Ascending aorta (tissue), 2 donors: ENCODE results near the gene MALL. TPM values are rescaled to one million over a fixed set of nuclear protein-coding genes. Genes with fewer than 3 reads are reported as not detected.
"Not testable (repeated sequence)": the region's sequence is repeated elsewhere in the genome, so short reads cannot be mapped to it uniquely, and the experiment has no call there.

Experiments
- DNase-seq, 2 donors: peaks; one replicate each; pipeline ENCODE4 v3.0.0-alpha.2; 2019; ENCODE audit warnings: low spot score in 2 of 2
- H3K27ac ChIP-seq, 2 donors: fragments of 200-600 bp; sonication (generic); one replicate each; pipeline ENCODE4 v1.5.1; 2016 to 2017; ENCODE audit warnings: mild to moderate bottlenecking in 1 of 2
- H3K27me3 ChIP-seq: fragments of 200-600 bp; sonication (generic); one replicate; pipeline ENCODE4 v1.5.1; 2017
- H3K36me3 ChIP-seq, 2 donors: fragments of 200-600 bp; sonication (generic); one replicate each; pipeline ENCODE4 v1.5.1; 2016
- H3K4me1 ChIP-seq, 2 donors: fragments of 200-600 bp; sonication (generic); one replicate each; pipeline ENCODE4 v1.5.1; 2016 to 2017; ENCODE audit warnings: mild to moderate bottlenecking in 1 of 2
- H3K4me3 ChIP-seq, 2 donors: fragments of 200-600 bp; sonication (generic); one replicate each; pipeline ENCODE4 v1.5.1; 2016 to 2017; ENCODE audit warnings: mild to moderate bottlenecking in 1 of 2
- H3K9me3 ChIP-seq, 2 donors: fragments of 200-600 bp; sonication (generic); one replicate each; pipeline ENCODE4 v1.5.1; 2016
- intact Hi-C: fragments of 100-400 bp; cut with DNase I; formaldehyde crosslinking; loops from one replicate; pipeline ENCODE4 v1.15.1; 2023
- total RNA-seq: library from RNA; depleted of rRNA; stranded (reverse); fragments of >200 nt; gene quantifications from one replicate; pipeline ENCODE4 v1.1.0, GENCODE V29; 2016
- TF ChIP-seq, protein P1 (sequence below), 3 experiments: fragments of 200-600 bp in 2 of 3; fragments of 450-650 bp in 1 of 3; sonication (generic) in 2 of 3; IDR thresholded peaks; one replicate each; pipeline ENCODE4 v1.5.1; 2016 to 2019; ENCODE audit warnings: antibody characterized with exemption in 3 of 3, mild to moderate bottlenecking in 1 of 3, moderate library complexity in 1 of 3

MALL gene
- total RNA-seq, 1 donor from 2014 or later, result 38.5 TPM

DNA sequence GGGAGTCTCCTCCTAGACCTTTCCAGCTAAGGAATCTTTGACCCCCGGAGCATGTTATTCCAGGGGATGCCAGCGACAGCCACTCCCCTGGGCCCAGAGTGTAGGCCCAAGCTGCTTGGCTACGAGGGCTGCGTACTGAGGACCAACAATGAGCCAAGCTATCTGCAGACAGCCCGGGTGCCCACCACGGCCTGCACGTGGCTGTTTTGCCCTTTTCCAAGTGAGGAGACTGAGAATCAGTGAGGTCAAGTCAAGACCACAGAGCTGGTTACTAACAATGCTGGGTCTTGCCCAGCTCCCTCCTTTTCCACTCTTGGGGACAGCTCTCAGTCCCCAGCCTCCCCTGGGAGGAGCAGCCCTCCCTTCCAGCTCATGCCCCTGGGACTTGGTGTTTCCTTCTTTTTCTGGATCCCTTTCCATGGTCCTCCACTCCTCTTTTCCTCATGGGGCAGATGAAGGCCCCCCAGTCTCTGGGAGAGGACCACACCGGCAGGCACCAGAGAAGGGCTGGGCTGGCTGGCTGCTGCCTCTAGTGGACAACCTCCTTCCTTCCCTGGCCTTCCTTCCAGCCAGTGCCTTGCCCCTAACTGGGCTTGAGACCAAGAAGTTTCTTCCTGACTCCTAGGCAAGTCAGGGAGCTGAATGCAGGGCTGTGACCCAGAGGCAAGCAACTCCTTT, 550 bp upstream of the MALL start:
- H3K9me3 ChIP-seq, result no peaks in the 10 kb centered on the region
- intact Hi-C loops, result loop anchor here (2.0 kb wide), 1 partner anchor 41 kb away; no protein-coding TSS in a partner anchor
- TF ChIP-seq, protein P1, sequence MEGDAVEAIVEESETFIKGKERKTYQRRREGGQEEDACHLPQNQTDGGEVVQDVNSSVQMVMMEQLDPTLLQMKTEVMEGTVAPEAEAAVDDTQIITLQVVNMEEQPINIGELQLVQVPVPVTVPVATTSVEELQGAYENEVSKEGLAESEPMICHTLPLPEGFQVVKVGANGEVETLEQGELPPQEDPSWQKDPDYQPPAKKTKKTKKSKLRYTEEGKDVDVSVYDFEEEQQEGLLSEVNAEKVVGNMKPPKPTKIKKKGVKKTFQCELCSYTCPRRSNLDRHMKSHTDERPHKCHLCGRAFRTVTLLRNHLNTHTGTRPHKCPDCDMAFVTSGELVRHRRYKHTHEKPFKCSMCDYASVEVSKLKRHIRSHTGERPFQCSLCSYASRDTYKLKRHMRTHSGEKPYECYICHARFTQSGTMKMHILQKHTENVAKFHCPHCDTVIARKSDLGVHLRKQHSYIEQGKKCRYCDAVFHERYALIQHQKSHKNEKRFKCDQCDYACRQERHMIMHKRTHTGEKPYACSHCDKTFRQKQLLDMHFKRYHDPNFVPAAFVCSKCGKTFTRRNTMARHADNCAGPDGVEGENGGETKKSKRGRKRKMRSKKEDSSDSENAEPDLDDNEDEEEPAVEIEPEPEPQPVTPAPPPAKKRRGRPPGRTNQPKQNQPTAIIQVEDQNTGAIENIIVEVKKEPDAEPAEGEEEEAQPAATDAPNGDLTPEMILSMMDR (IDR thresholded peaks at IDR 0.05), result peak; percentile 53 to 72 (median 59)
- no peaks in the 10 kb centered on the region for H3K36me3 ChIP-seq
- peak in 1 of 2 donors; percentile 79 for DNase-seq
- H3K4me1 ChIP-seq, result peaks cover under 1 to 7% of the 10 kb centered on the region in 2 donors
- H3K4me3 ChIP-seq, result peak overlapping the region; percentile 23 to 65
- H3K27ac ChIP-seq, result peak overlapping the region; percentile 31
- H3K27me3 ChIP-seq, result no peaks in the 10 kb centered on the region

DNA sequence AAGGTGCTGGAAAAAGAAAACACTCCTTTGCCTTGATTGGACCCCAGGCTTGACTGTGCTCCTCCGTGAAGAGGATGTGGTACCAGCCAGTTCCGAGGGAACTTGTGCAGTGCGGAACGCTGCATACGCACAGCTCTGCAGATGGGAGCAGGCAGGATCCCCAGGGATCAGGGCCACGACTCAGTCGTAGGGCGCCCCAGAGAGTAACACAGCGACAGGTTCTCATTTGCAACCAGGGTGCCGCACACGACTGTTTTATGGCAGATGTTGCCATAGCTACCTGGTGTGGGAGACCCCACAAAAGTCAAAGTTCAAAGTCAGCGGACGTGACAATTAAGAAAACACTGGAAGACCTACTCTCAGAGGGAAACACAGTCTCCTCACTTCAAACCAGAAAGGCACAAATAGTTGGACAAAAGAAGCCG, 779 bp downstream of the MALL start:
- Histone ChIP-seq H3K27me3 (no peaks in the 10 kb centered on the region), H3K36me3 (no peaks in the 10 kb centered on the region), H3K9me3 (no peaks in the 10 kb centered on the region), H3K4me3 (peak overlapping the region in 1 of 2 donors; percentile 65), H3K4me1 (peaks cover 0 to 7% of the 10 kb centered on the region in 2 donors), H3K27ac (peak overlapping the region; percentile 31 to 63)
- TF ChIP-seq, protein P1 (IDR thresholded peaks at IDR 0.05), result no peak
- intact Hi-C loops, result no loop called here
- no peak for DNase-seq

DNA sequence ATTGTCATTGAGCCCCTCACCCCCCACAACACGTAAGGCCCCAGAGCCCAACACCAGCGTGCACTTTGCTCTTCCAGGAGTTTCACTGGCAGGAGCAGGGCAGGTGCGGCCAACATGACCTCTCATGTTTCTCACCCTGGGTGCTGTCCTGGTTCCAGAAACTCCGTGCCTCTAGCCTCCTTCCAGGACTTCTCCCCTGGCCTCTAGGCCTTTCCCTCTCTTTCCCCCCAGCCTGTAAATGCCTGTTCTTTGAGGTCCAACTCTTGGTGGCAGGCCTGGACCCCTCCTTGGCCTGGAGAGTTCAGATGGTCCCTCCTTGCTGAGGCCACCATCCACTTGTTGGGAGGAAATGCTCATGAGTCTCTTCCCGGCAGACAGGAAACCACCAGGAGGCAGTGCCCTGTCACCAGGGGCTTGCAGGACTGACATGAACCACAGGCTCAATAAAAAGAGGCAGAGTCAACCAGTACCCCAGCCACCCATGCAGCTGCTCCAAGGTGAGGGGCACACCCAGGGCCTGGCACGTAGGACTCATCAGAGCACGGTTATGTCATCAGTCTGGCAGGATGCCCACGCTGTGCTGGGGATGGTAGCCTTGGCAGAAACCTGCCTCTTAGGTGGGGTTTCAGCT, 1.5 kb downstream of the MALL start:
- Histone ChIP-seq H3K9me3 (no peaks in the 10 kb centered on the region), H3K4me1 (peaks cover 0 to 7% of the 10 kb centered on the region in 2 donors), H3K36me3 (no peaks in the 10 kb centered on the region), H3K27ac (peak overlapping the region; percentile 35 to 63), H3K27me3 (no peaks in the 10 kb centered on the region), H3K4me3 (peak overlapping the region in 1 of 2 donors; percentile 65)
- intact Hi-C loops, result no loop called here
- TF ChIP-seq, protein P1 (IDR thresholded peaks at IDR 0.05), result peak in 1 of 3 experiments; percentile 17
- no peak for DNase-seq

DNA sequence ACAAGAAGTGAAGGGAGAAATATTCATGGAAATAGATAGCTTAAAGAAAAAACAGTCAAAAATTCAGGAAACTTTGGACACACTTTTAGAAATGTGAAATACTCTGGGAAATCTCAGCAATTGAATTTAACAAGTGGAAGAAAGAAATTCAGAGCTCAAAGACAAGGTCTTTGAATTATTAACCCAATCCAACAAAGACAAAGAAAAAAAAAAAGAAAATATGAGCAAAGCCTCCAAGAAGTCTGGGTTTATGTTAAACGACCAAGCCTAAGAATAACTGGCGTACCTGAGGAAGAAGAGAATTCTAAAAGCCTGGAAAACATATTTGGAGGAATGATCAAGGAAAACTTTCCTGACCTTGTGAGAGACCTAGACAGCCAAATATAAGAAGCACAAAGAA, 7.3 kb downstream of the MALL start:
- H3K36me3 ChIP-seq, H3K9me3 ChIP-seq, intact Hi-C loops, H3K27me3 ChIP-seq, H3K4me3 ChIP-seq, H3K27ac ChIP-seq, DNase-seq: not testable (repeated sequence)
- H3K4me1 ChIP-seq, result peaks cover 0 to 14% of the 10 kb centered on the region in 2 donors

DNA sequence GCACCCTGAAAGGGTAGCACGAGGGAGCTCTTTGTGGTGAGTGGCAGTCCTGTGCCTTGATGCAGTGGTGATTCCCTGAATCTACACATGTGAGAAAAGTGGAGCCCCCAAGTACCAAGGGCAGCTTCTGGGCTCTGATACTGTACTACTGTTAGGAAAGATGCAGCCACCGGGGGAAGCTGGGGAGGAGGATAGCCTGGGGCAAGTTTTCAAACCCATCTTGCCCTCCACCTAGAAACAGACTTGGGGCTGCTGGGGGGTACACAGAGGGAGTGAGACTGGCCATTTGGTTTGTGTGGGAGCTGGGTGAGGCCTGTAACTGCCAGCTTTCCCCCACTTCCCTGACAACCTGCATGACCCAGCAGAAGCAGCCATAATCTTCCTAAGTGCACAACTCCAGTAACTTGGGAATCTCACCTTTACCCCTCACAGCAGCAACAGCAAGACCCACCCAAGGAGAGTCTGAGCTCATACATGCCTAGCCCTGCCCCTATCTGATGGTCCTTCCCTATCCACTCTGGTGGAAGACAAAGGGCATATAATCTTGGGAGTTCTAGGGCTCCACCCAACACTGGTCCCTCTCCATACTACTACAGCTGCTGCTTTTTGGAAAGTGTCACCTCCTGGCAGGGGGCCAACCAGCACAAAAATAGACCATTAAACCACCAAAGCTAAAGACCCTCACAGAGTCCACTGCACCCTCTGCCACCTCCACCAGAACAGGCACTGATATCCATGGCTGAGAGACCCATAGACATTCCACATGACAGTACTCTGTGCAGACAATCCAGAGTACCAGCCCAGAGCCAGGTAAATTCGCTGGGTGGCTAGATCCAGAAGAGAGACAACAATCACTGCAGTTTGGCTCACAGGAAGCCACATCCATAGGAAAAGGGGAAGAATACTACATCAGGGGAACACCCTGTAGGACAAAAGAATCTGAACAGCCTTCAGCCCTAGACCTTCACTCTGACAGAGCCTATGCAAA, 8.2 kb downstream of the MALL start:
- intact Hi-C loops, result no loop called here
- Histone ChIP-seq H3K9me3 (no peaks in the 10 kb centered on the region), H3K27ac (peak overlapping the region; percentile 71 to 74), H3K4me3 (no peak overlapping the region), H3K4me1 (peaks cover 0 to 19% of the 10 kb centered on the region in 2 donors), H3K27me3 (no peaks in the 10 kb centered on the region), H3K36me3 (no peaks in the 10 kb centered on the region)
- TF ChIP-seq, protein P1 (IDR thresholded peaks at IDR 0.05), result no peak
- peak in 1 of 2 donors; percentile 56 for DNase-seq
